PC-3 (cell line): ENCODE measurements around the gene ARHGAP32. TPM values are rescaled to one million over a fixed set of nuclear protein-coding genes. Genes with fewer than 3 reads are reported as not detected.

Source experiments
- ATAC-seq: fragments of 200-7000 bp; cut with Tn5 transposase; 2 replicates; pipeline ENCODE4 v1.9.1; 2020; ENCODE audit warnings: mild to moderate bottlenecking, moderate library complexity
- BruUV-seq: library from RNA; stranded (reverse); fragments of 400-500 nt; replicated peaks from 2 replicates; lab custom pipeline; 2021; lab: Mats Ljungman, UMichigan
- CTCF ChIA-PET: fragments of 300-600 bp; sonication (Branson Sonifier 250); formaldehyde crosslinking; loops from one replicate; lab custom pipeline; 2022; ENCODE audit warnings: antibody characterized with exemption; lab: Charles Lee
- POLR2A ChIA-PET: fragments of 300-600 bp; sonication (Branson Sonifier 250); formaldehyde crosslinking; loops from one replicate; lab custom pipeline; 2022; ENCODE audit warnings: antibody characterized with exemption; ENCODE audit not compliant: unreplicated experiment; lab: Charles Lee
- DNase-seq: peaks from one replicate; pipeline ENCODE4 v3.0.0-alpha.2; 2015
- H2AFZ ChIP-seq: fragments of 300-600 bp; sonication (generic); 2 replicates; pipeline ENCODE4 v1.6.0; 2016; ENCODE audit warnings: antibody characterized with exemption, low read length
- H3F3A ChIP-seq: fragments of 300-600 bp; sonication (generic); one replicate; pipeline ENCODE4 v1.6.0; 2017; ENCODE audit warnings: antibody characterized with exemption, low read length, control low read depth, mild to moderate bottlenecking; ENCODE audit not compliant: unreplicated experiment
- H3K27ac ChIP-seq: fragments of 300-600 bp; sonication (generic); 2 replicates; pipeline ENCODE4 v1.5.1; 2016; ENCODE audit warnings: mild to moderate bottlenecking, low read length
- H3K27me3 ChIP-seq: fragments of 300-600 bp; sonication (generic); 2 replicates; pipeline ENCODE4 v1.6.1; 2016; ENCODE audit warnings: low read length, mixed read lengths
- H3K36me3 ChIP-seq: fragments of 300-600 bp; sonication (generic); 2 replicates; pipeline ENCODE4 v1.6.1; 2016; ENCODE audit warnings: low read depth, mixed run types, low read length, mixed read lengths
- H3K4me1 ChIP-seq: fragments of 300-600 bp; sonication (generic); 2 replicates; pipeline ENCODE4 v1.5.1; 2016; ENCODE audit warnings: low read length; ENCODE audit not compliant: insufficient read depth
- H3K4me2 ChIP-seq: fragments of 300-600 bp; sonication (generic); 2 replicates; pipeline ENCODE4 v1.6.0; 2016; ENCODE audit warnings: low read length
- H3K4me3 ChIP-seq: fragments of 300-600 bp; sonication (generic); 2 replicates; pipeline ENCODE4 v1.5.1; 2016; ENCODE audit warnings: mild to moderate bottlenecking, low read length, mixed read lengths
- H3K79me2 ChIP-seq: fragments of 300-600 bp; sonication (generic); 2 replicates; pipeline ENCODE4 v1.6.1; 2017; ENCODE audit warnings: low read length, mixed read lengths
- H3K9ac ChIP-seq: fragments of 300-600 bp; sonication (generic); 2 replicates; pipeline ENCODE4 v1.6.0; 2016; ENCODE audit warnings: mild to moderate bottlenecking, low read length
- H3K9me2 ChIP-seq: fragments of 300-600 bp; sonication (generic); replicated peaks from 2 replicates; pipeline ENCODE4 v1.6.1; 2016; ENCODE audit warnings: mixed run types, low read length, mixed read lengths
- H3K9me3 ChIP-seq: fragments of 300-600 bp; sonication (generic); 2 replicates; pipeline ENCODE4 v1.6.1; 2016; ENCODE audit warnings: low read length, mixed read lengths
- H4K20me1 ChIP-seq: fragments of 300-600 bp; sonication (generic); 2 replicates; pipeline ENCODE4 v1.6.1; 2016; ENCODE audit warnings: low read length, mixed read lengths
- EZH2 ChIP-seq: fragments of 300-600 bp; sonication (generic); IDR thresholded peaks from one replicate; pipeline ENCODE4 v1.6.1; 2017; ENCODE audit warnings: antibody characterized with exemption, mild to moderate bottlenecking, low read length; ENCODE audit not compliant: unreplicated experiment
- EZH2phosphoT487 ChIP-seq: fragments of 300-600 bp; sonication (generic); IDR thresholded peaks from 2 replicates; pipeline ENCODE4 v1.6.1; 2018; ENCODE audit warnings: mild to moderate bottlenecking, antibody characterized with exemption, low read length, borderline replicate concordance
- intact Hi-C: fragments of 100-400 bp; cut with micrococcal nuclease; formaldehyde crosslinking; loops from 2 replicates; pipeline ENCODE4 v1.9.0; 2023
- total RNA-seq: library from RNA; depleted of rRNA; stranded (reverse); fragments of >200 nt; gene quantifications from 2 replicates; pipeline ENCODE4 v1.2.3, GENCODE V29; 2014
- TF ChIP-seq, protein P1 (sequence below): fragments of 300-600 bp; sonication (generic); conservative IDR thresholded peaks from 2 replicates; pipeline ENCODE4 v1.5.1; 2017; ENCODE audit warnings: antibody characterized with exemption, low read depth, mild to moderate bottlenecking, low read length

The ARHGAP32 gene
- total RNA-seq, 1 experiment from 2014 or later: 13.7 TPM

DNA sequence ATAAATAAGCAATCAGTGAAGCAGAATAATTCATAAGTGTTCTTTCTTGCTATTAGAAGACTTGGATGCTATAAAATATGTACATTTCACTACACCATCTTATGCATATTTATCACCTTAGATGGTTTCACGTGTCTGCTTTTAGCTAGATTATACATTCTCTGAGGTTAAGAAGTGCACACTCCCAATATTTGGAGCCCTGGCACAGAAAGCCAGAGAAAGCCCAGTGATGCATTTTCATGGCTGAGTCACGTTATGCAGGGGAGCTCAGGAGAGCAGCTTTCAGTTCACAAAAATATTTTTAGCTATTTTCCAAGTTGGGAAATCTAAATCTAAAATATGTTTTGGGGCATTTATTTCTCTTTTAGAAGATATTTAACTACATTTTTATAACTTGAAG lies 244.4 kb downstream of the ARHGAP32 start:
- Histone ChIP-seq H3K36me3 (no peaks in the 10 kb centered on the region), H3K27me3 (no peaks in the 10 kb centered on the region), H4K20me1 (no peaks in the 10 kb centered on the region), H3K9ac (no peak overlapping the region), H3K4me3 (no peak overlapping the region), H3K4me1 (no peaks in the 10 kb centered on the region), H2AFZ (no peak overlapping the region), H3K9me2 (no peaks in the 10 kb centered on the region), H3F3A (no peaks in the 10 kb centered on the region), H3K9me3 (no peaks in the 10 kb centered on the region), H3K79me2 (no peaks in the 10 kb centered on the region), H3K27ac (no peak overlapping the region), H3K4me2 (no peak overlapping the region)
- no peak for DNase-seq
- ATAC-seq: no peak
- intact Hi-C loops: no loop called here
- POLR2A ChIA-PET: no interaction called here
- CTCF ChIA-PET: interaction anchor here (0.8 kb wide), 1 partner anchor 9 kb away, joined by 3 read pairs; no protein-coding TSS in a partner anchor
- no TSS peak for BruUV-seq
- TF ChIP-seq EZH2phosphoT487 (no peak), EZH2 (no peak)
- TF ChIP-seq, protein P1, sequence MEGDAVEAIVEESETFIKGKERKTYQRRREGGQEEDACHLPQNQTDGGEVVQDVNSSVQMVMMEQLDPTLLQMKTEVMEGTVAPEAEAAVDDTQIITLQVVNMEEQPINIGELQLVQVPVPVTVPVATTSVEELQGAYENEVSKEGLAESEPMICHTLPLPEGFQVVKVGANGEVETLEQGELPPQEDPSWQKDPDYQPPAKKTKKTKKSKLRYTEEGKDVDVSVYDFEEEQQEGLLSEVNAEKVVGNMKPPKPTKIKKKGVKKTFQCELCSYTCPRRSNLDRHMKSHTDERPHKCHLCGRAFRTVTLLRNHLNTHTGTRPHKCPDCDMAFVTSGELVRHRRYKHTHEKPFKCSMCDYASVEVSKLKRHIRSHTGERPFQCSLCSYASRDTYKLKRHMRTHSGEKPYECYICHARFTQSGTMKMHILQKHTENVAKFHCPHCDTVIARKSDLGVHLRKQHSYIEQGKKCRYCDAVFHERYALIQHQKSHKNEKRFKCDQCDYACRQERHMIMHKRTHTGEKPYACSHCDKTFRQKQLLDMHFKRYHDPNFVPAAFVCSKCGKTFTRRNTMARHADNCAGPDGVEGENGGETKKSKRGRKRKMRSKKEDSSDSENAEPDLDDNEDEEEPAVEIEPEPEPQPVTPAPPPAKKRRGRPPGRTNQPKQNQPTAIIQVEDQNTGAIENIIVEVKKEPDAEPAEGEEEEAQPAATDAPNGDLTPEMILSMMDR: no peak

DNA sequence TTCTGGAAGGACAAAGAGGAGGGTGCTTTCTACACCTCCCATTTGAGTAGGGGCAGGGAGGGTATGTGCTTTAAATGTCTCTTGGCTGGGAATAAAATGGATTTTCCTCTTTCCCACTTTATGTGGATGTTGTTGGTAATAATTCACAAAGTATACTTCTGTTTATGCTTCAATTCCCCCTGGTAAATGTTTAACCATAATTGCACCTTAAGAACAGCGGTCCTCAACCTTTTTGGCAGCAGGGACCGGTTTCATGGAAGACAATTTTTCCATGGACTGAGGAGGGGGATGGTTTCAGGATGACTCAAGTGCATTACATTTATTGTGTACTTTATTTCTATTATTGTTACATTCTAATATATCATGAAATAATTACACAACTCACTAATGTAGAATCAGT lies 245.5 kb downstream of the ARHGAP32 start:
- no peak overlapping the region for H3K4me3 ChIP-seq
- TF ChIP-seq EZH2phosphoT487: no peak
- no peak overlapping the region for H3K9ac ChIP-seq
- ChIA-PET POLR2A (no interaction called here), CTCF (interaction anchor here (0.6 kb wide), 1 partner anchor 204 kb away, joined by 3 read pairs; no protein-coding TSS in a partner anchor)
- H2AFZ ChIP-seq: no peak overlapping the region
- H3K4me1 ChIP-seq: peaks cover 5% of the 10 kb centered on the region; the same call in 1 of the 2 replicates
- DNase-seq (no peak), ATAC-seq (no peak)
- no peaks in the 10 kb centered on the region for H3K9me3 ChIP-seq
- intact Hi-C loops: no loop called here
- H3K27ac ChIP-seq: no peak overlapping the region
- no peaks in the 10 kb centered on the region for H3K27me3 ChIP-seq
- no peaks in the 10 kb centered on the region for H4K20me1 ChIP-seq
- H3K79me2 ChIP-seq: no peaks in the 10 kb centered on the region
- H3K36me3 ChIP-seq: no peaks in the 10 kb centered on the region
- H3F3A ChIP-seq: no peaks in the 10 kb centered on the region
- H3K9me2 ChIP-seq: no peaks in the 10 kb centered on the region
- no TSS peak for BruUV-seq
- no peak overlapping the region for H3K4me2 ChIP-seq

DNA sequence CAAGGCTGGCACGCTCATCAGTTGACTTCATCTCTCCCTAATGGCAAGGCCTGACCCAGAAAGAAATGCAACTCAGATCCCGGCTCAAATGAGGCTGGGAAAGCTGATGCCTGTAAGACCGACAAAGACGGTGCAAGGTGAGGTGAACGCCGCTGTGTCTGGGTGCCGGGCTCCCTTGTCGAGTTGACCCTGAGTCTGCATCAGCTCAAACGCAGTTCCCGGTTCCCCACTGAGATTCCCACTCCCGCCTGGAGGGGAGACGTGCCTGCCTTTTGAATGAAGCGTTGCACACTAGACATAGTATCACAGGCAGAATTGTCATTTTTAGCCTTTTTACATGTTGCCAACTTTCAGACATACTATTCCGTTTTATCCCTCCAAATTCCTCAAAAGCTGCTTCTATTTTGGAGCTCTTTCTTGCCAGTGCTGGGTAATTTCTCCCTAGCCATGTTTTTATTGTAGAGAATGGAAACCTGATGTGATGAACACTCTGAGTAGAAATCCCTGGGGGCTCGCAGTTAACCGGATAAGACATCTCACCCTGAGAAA lies 248.6 kb downstream of the ARHGAP32 start:
- TF ChIP-seq, protein P1: no peak
- TF ChIP-seq EZH2phosphoT487 (no peak), EZH2 (no peak)
- ATAC-seq (no peak), DNase-seq (no peak)
- intact Hi-C loops: no loop called here
- H3K79me2 ChIP-seq: no peaks in the 10 kb centered on the region
- ChIA-PET CTCF (no interaction called here), POLR2A (interaction anchor here (0.7 kb wide), 1 partner anchor 664 kb away, joined by 3 read pairs; no protein-coding TSS in a partner anchor)
- no peaks in the 10 kb centered on the region for H4K20me1 ChIP-seq
- H3K27ac ChIP-seq: no peak overlapping the region
- no peaks in the 10 kb centered on the region for H3K9me3 ChIP-seq
- H2AFZ ChIP-seq: no peak overlapping the region
- H3K4me2 ChIP-seq: no peak overlapping the region
- no peak overlapping the region for H3K9ac ChIP-seq
- no peaks in the 10 kb centered on the region for H3K27me3 ChIP-seq
- no peak overlapping the region for H3K4me3 ChIP-seq
- H3K4me1 ChIP-seq: peaks cover 5% of the 10 kb centered on the region; the same call in 1 of the 2 replicates
- no TSS peak for BruUV-seq
- H3F3A ChIP-seq: no peaks in the 10 kb centered on the region
- H3K9me2 ChIP-seq: no peaks in the 10 kb centered on the region
- H3K36me3 ChIP-seq: no peaks in the 10 kb centered on the region
